ENCODE data around the gene CTSZ. TPM values are rescaled to one million over a fixed set of nuclear protein-coding genes. Genes with fewer than 3 reads are reported as not detected.

The CTSZ gene
- total RNA-seq, 3 donors from 2014 or later, result 135 to 238 (median 181) TPM

GRCh38 chr20:58971429-58971828 is 35.6 kb downstream of the CTSZ start:
- H3K4me1 ChIP-seq, result no peaks in the 10 kb centered on the region
- TF ChIP-seq, protein P1, sequence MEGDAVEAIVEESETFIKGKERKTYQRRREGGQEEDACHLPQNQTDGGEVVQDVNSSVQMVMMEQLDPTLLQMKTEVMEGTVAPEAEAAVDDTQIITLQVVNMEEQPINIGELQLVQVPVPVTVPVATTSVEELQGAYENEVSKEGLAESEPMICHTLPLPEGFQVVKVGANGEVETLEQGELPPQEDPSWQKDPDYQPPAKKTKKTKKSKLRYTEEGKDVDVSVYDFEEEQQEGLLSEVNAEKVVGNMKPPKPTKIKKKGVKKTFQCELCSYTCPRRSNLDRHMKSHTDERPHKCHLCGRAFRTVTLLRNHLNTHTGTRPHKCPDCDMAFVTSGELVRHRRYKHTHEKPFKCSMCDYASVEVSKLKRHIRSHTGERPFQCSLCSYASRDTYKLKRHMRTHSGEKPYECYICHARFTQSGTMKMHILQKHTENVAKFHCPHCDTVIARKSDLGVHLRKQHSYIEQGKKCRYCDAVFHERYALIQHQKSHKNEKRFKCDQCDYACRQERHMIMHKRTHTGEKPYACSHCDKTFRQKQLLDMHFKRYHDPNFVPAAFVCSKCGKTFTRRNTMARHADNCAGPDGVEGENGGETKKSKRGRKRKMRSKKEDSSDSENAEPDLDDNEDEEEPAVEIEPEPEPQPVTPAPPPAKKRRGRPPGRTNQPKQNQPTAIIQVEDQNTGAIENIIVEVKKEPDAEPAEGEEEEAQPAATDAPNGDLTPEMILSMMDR (IDR thresholded peaks at IDR 0.05), result no peak
- TF ChIP-seq POLR2A (IDR thresholded peaks at IDR 0.05) (no peak), POLR2AphosphoS5 (IDR thresholded peaks at IDR 0.05) (no peak)
- intact Hi-C loops (cut with DNase I; ENCODE audit: low total_unique reads), result no loop called here
- H3K4me3 ChIP-seq, result no peak overlapping the region
- H3K9me3 ChIP-seq, result peaks cover 6 to 11% of the 10 kb centered on the region in 2 donors
- no peaks in the 10 kb centered on the region for H3K36me3 ChIP-seq
- no peaks in the 10 kb centered on the region for H3K27me3 ChIP-seq
- H3K27ac ChIP-seq, result no peak overlapping the region
- DNase-seq (ENCODE audit: low spot score in 2 of 2), result no peak

DNA sequence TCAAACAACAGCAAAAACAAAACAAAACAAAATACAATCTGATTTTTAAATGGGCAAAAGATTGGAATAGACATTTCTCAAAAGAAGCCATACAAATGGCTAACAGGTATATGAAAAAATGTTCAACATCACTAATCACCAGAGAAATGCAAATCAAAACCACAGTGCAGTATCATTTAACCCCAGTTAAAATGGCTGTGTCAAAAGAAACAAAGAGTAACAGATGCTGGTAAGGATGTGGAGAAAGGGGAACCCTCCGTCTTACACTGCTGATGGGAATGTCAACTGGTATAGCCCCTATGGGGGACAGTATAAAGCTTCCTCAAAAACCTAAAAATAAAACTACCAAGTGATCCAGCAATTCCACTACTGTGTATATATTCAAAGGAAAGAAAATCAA is 36.9 kb downstream of the CTSZ start:
- TF ChIP-seq POLR2AphosphoS5 (IDR thresholded peaks at IDR 0.05) (no peak), POLR2A (IDR thresholded peaks at IDR 0.05) (no peak)
- TF ChIP-seq, protein P1 (IDR thresholded peaks at IDR 0.05), result no peak
- Histone ChIP-seq H3K4me3 (no peak overlapping the region), H3K9me3 (no peaks in the 10 kb centered on the region), H3K36me3 (no peaks in the 10 kb centered on the region), H3K27me3 (no peaks in the 10 kb centered on the region), H3K27ac (no peak overlapping the region), H3K4me1 (no peaks in the 10 kb centered on the region)
- intact Hi-C loops (cut with DNase I; ENCODE audit: low total_unique reads), result no loop called here
- DNase-seq (ENCODE audit: low spot score in 2 of 2), result no peak

- H3K27ac ChIP-seq, result no peak overlapping the region
- TF ChIP-seq, protein P1 (IDR thresholded peaks at IDR 0.05), result no peak
- no peak for TF ChIP-seq POLR2A (IDR thresholded peaks at IDR 0.05)
- no peak for TF ChIP-seq POLR2AphosphoS5 (IDR thresholded peaks at IDR 0.05)
- H3K4me3 ChIP-seq, result no peak overlapping the region
- no peaks in the 10 kb centered on the region for H3K36me3 ChIP-seq
- no peak for DNase-seq (ENCODE audit: low spot score in 2 of 2)
- H3K4me1 ChIP-seq, result no peaks in the 10 kb centered on the region
- H3K27me3 ChIP-seq, result no peaks in the 10 kb centered on the region
- no peaks in the 10 kb centered on the region for H3K9me3 ChIP-seq
- intact Hi-C loops (cut with DNase I; ENCODE audit: low total_unique reads), result no loop called here
Measured at GRCh38 chr20:58969439-58969838, 37.6 kb downstream of the CTSZ start.

DNA sequence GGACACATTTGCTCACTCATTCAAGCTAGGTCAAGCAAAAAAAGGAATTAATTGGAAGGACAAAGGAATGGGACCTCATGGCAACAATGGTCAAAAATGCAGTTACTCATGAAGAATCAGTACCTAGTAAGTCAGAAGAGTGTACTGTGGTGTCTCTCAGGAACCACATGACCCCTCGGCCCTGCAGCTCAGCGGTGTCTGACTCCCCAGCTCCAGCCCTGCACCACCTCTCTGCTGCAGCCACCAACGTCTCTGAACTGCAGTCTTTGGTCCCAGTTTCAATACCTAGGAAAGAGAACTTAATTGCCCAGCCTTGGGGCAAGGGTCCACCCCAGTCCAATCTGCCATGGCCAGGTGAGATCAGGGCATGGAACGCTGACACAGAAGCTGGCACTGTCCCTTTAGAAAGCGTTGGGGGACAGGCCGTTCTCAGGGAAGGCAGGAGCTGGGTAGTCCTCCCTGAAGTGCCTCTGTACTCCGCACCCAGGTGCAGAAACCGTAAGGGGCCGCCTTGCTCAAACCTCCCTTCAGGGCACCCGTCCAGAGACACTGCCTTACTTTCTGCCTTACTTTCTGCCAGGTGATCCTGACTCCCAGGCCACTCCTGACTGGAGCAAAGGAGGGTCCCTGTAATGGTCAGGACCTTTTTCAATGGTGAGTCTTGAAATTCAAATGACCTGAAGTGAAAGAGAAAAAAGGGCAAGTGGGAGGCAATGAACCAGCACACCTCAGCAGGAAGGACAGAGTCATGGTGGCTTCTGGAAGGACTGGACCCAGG is 39.2 kb downstream of the CTSZ start:
- H3K4me3 ChIP-seq, result no peak overlapping the region
- intact Hi-C loops (cut with DNase I; ENCODE audit: low total_unique reads), result no loop called here

More for the DNA sequence above, 39.2 kb downstream of the CTSZ start:
- Histone ChIP-seq H3K9me3 (no peaks in the 10 kb centered on the region), H3K27ac (no peak overlapping the region), H3K27me3 (no peaks in the 10 kb centered on the region), H3K36me3 (no peaks in the 10 kb centered on the region), H3K4me1 (no peaks in the 10 kb centered on the region)
- DNase-seq (ENCODE audit: low spot score in 2 of 2), result no peak
- TF ChIP-seq, protein P1 (IDR thresholded peaks at IDR 0.05), result no peak
- TF ChIP-seq POLR2AphosphoS5 (IDR thresholded peaks at IDR 0.05) (no peak), POLR2A (IDR thresholded peaks at IDR 0.05) (no peak)
